HG02981 (cell line): ENCODE data around the gene DDX1.

Experiments
- ATAC-seq: cut with Tn5 transposase; IDR thresholded peaks from one replicate; pipeline ENCODE4 v1.9.1; 2021; ENCODE audit warnings: mild to moderate bottlenecking, moderate library complexity; ENCODE audit not compliant: unreplicated experiment

Gene DDX1

DNA sequence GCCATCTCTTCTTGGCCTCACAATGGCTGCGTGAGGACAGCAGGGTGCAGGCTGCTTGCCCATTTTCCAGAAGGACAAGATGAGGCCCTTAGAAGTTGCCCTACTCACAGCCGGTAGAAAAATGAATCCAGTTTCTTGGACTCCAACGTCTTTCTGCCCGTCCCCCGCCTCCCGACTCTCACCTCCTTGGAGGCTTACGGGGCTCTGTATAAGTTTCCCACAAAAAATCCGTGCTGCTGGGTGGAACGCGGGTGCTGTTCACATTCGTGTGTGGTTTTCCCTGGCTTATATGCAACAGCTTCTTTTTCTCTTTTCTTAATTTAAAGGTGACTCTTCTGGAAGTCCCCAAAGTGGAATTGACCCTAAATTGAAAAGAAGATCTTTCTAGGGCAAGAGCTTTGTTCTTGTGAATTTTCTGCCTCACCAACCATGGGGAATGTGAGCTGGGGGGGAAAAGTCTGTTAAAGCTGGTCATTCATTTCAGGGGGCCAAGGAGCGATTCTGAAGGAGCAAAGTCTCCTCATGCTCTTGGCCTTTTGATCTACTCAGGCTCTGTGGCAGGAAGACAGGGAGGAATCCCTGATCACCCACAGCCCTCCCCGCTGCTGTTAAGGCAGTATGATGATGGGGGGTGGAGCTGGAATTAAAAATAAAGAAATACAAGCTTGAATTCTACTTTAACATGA is 51.3 kb downstream of the DDX1 start:
- ATAC-seq: no peak

DNA sequence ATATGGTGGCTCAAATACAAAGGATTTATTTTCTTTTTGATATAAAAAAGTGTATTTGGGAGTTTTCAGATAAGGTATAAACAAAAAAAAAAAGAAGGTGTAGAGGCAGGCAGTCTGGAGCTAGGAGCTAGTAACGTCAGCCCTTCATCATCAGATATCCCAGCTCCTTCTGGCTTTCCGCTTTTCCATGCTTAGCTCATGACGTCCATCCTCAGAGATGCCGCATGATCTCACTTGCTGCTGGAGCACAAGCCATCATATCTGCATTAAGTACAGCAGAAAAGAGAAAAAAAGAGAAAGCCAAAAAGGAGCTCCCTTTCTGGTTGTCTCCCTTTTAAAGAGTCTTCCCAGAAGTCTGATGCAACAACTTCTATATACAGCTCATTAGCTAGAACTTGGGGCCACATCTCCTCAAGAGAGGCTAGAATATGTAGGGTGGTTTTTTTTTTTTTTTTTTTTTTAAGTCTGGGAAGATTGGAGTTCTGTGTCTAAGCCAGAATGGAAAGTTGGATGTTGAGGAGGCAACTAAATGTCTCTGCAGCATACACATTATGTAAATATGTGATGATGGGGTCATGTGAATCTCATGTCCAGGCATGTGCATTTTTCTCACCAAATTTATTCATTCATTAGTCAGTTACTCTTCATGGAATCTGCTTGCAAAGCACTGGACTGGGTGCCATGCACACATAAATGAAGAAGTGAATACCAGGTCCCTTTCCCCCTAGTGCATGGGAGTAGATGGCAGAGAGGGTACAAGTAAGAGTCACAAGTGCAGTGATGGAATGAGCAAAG is 52.3 kb downstream of the DDX1 start:
- no peak for ATAC-seq

DNA sequence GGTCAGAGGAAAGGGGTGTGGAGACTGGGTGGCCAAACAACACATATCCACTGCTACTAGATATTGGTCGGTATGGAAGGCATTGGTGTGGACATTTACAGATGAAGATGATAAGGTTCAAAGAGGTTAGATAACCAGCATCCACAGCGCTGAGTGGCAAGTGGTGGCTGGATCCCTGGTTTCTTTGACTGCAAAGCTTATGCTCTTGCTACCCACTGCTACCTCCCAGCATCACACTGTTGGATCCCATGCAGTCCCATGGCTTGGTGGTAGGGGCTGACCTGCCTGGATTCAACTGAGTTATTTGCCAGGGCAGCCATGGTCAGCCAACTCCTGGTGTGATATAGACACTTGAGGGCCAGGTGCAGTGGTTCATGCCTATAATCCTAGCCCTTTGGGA is 53.6 kb downstream of the DDX1 start:
- no peak for ATAC-seq

DNA sequence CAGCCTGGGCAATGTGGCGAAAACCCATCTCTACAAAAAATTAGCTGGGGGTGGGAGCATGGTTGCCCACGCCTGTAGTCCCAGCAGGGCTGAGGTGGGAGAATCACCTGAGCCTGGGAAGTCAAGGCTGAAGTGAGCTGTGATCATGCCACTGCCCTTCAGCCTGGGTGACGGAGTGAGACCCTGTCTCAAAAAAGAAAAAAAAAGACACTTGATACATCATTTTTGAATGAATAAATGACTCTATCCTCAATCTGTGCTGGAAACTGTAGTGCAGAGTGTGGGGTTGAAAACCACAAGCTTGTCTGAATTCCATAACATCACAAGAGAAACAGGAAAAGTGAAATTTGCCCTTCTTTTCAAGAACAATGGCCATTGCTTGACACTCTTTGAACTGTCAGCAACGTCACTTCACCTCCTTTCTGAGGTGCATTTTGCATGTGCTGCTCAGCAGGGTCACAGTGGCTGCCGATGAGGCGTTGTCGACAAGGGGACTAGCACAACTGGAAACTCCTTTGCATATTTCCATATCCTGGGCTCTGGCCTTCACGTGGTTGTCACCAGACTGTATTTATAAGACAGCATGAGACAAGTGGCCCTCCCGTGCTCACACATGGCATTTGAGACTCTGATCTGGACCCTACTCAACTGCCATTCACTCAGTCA is 54.2 kb downstream of the DDX1 start:
- ATAC-seq: no peak

DNA sequence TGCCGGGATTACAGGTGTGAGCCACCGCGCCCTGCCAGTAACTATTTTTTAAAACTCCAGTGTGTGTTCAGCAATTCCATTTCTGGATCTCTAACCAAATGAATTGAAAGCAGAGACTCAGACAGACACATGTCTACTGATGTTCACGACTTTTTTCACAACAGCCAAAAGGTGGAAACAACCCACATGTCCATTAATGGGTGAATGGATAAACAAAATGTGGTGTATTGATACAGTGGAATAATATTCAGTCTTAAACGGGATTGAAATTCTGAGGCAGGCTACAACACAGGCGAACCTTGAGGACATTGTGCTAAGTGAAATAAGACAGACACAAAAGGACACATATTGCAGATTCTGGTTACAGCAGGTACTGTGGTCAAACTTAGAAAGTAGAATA is 55.0 kb downstream of the DDX1 start:
- ATAC-seq: no peak

DNA sequence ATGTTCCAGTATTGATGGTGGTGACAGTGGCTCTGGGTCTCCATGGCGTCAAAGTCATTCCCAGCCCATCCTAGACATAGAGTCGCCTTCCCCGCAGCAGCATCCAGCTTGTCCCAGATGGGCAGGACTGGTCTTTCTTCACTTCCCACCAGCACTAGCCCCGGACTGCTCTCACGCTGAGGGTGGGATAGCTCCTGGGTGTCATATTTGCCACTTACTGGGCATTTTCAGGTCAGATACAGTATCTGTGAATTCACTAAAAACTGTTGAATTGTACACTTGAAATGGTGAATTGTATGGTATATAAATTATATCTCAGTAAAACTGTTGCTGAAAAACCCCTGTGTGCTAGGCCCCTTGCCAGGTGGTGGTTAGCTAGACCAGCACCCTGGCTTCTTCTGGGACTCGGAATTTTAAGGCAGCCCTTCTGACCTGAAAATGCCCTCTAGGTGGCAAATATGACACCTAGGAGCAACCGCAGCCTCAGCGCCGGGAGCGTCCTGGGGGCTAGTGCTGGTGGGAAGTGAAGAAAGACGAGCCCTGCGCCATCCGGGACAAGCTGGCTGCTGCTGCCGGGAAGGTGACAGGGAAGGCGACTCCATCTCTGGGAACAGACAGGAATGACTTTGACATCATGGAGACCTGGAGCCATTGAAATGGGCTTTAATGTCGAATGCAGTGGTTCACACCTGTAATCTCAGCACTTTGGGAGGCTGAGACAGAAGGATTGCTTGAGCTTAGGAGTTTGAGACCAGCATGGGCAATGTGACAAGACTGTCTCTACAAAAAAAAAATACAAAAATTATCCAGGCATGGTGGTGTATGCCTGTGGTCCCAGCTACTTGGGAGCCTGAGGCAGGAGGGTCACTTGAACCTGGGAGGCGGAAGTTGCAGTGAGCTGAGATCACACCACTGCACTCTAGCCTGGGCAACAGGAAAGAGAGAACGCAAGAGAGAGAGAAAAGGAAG is 56.2 kb downstream of the DDX1 start:
- no peak for ATAC-seq

DNA sequence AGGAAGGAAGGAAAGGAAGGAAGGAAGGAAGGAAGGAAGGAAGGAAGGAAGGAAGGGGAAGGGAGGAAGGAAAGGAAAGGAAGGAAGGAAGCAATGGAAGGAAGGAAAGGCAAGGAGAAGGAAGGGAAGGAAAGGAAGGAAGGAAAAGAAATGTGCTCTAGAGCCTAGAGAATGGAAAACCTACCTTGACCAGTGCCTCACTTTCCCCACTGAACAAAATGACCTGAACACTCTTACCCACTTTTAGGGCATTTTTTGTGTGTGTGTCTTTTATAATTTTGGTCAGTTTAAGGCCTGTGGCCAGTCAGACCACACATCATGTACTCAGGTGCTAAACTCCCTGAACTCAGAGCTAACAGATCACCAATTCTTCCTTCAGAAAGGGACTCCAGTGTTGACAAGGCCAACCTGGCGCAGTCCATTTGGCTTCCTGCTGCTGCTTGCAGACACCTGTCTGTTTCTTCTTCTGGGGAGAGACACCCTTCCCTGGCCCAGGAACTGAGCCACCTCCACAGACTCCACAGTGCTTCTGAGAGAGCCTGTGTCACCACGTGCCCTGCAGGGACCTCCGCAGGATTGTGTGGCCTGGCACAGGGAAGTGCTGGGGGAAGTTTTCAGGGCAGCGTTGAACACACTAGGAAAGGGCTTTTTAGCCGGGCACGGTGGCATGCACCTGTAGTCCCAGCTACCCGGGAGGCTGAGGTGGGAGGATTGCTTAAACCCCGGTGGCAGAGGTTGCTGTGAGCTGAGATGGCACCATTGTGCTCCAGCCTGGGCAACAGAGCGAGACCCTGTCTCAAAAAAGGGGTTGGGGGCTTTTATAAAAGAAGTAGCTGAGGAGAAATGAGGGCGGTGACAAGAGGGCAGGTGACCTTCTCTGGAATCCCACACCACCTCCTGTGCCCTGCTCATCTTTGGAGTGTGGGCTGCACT is 57.2 kb downstream of the DDX1 start:
- no peak for ATAC-seq

DNA sequence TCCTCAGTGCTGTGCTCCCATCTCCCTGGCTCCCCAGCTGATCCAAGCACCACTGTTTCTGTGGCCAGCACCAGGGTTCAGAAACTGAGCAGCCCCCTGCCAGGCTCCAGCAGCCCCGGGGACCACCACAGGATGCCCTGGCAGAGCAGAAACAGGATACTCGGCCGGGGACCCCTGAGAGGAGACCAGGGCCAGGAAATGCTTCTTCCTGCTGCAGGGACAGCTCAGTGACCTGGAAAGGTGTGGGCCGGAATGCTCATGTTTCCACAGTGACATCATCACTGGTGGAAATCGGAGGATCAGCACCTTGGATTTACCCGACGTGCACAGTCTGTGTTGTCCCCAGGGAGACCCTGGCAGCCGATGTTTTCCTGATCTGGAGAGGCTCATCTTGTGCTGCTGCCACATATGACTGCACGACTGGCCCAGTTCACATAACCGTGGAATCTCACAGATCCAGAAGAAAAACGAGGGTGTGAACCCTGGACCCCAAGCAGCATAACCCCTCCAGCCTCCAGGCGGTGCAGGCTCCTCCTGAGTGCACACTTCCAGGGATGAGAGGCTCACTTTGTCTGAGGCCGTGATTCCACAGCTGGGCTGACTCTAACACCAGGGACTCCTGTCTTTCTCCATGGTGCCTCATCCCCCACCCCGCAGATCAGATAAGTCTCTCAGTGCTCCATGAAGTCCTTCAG is 58.0 kb downstream of the DDX1 start:
- no peak for ATAC-seq

DNA sequence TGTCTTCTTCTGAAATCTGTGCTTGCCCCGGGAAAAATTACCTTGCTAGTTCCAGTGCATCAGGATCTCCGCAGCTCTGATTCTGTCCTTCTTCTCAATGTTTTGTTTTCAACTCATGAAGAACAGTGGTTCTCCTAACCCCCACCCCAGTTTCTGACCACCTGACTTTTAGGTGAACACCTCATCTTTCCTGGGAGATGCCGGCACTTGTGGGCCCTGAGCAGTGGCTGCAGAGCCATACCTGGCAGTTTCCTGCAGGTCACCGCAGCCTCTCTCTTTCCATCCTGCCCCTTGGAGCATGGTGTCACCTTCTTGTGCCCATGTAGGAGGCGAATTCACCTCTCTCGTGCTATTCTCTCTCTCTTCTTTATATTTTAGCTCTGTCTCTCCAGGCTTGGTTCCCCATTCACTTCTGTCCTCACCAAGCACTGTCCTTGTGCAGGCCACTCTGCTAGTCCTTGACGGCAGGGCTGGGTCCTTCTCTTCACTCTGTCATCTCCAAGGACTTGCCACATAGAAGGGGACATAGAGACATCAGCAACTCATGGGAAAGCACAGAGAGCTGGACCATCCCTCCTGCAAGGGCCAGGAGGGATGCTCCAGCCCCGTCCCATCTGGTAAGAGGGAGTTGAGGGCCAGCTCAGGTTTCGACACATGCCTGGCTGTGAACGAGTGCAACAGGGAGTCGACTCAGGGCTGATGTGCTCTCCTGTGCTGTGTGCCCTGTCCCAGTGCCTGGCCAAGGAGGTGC is 59.1 kb downstream of the DDX1 start:
- ATAC-seq: no peak

DNA sequence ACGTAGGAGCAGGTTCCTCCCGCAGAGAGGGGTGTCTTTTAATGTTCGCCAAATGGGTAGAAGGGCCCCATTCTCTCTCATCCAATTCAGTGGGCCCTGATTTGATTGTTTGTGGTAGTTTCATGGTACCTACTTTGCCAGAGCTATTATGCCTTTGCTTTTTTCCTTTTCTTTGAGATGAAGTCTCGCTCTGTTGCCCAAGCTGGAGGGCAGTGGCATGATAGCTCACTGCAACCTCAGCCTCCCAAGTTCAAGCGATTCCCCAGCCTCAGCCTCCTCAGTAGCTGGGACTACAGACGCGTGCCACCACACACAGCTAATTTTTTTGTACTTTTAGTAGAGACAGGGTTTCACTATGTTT is 59.7 kb downstream of the DDX1 start:
- ATAC-seq: no peak

DNA sequence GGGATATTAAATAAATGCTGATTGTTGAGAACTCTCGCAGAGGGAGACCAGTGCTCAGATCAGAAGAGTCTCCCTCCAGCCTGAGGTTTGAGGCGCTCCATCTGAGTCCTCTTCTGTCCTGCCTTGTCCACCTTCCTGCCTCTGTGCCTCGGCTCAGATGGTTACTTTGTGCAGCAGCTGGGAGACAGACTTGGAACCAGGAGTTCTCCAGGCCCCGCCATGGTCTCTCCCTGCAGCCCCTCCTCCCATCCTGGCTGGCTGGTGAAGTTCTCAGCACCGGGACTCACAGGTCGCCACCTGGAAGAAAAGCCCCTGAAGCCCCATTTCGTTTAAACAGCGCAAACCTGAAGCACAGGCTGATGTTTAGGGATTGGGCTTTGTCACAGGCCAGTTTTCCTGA is 60.6 kb downstream of the DDX1 start:
- no peak for ATAC-seq

DNA sequence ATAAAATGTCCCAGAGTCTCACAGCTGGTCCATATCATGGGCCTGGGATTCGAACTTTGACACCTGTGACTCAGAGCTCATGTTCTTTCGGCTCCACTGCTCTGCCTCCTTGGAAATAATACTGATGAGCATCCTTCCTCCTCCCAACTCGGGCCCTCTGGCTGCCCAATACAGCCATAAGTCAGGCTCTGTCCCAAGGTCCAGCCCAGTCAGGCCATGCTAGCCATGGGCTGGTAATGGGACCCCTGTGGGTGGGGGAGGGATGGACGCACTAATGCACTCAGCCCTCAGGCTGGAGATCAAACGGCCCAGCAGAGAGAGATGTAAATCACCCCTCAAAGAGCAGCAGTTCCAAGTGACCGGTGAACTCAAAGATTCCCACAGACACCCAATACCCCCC is 61.1 kb downstream of the DDX1 start:
- ATAC-seq: no peak

DNA sequence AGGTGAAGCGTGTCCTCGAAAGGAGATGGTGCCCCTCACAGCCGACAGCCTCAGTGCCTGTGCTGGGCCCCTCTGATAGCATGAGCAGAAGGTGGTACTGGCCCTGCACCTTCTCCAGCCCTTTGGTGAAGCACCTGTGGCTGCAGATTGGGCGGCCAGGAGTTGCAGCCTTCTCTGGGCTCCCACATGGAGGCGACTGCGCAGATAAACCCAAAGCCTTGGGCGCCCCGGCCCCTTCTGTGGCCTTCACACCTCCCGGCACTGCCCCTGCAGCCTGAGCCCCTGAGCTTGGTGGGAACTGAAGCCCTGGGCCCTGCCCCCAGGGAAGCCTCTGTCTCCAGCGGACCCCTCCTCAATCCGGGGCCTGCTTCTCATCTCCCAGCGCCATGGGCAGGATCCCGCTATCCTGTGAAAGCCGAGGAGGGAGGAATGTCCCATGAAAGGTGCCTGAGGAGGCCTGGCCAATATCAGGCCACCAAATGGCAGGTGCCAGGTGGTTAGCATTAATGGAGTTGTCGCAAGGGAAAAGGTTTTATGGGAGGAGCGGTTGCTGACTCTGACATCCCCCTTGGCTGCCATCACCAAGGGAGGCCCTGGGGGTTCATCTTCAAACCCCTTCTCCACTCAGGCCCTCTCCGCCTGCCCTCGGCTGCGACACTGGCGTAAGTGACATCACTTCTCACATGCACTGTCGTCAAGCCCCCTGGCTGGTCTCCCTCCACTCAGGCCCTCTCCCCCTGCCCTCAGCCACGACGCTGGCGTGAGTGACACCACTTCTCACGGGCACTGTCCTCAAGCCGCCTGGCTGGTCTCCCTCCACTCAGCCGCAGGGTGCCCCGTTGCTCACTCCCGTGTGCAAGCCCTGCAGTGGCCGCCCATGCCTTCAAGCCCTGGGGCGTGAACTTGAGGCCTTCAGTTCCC is 62.4 kb downstream of the DDX1 start:
- no peak for ATAC-seq

DNA sequence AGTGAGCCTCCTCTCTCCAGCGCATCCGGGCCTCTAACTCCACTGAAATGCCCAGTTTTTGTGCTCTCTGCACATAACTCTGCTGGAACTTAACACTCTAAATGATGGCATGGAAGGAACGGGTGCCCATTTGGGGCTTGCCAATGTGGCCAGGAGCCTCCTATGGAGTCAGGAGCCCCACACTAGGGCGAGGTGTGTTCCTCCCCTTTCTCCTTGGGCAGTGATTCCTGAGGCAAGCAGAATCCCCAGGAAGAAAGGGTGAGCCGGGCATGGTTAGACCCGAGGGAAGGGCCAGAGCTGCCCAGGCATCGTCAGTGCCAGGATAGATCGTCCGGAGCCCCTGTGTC is 63.0 kb downstream of the DDX1 start:
- no peak for ATAC-seq

DNA sequence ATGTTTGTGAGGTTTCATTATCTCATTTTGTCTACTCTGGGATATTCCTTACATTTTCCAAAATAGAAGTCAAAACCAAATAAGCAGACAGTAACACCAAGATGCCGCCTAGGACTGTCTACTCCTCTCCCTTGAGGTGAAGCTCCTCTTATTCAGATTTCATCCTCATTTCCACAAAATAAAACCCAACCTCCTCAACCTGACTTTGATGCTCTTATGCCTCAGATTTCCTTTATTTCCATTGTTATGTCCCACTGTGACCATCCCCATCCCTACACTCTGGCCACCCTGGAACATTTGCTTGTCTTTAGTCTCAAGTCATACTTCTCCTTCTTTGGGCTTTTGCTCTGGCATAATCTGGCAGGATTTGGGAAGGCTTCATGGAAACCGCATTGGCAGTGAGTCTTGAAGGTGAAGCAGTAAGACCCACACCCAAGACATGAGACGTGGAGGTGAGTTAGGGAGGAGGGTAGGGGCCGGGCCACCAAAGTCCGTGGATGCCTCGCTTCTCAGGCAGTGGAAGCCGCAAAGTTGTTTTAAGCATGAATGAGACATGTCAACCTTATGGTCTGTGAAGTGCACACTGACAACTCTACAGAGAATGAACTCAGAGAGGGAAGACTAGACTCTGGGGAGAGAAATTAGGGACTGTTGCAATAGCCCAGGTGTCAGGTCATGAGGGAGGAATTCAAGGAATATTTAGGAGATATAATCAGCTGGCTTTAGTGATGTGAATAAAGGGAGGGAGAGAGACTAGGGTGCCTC is 63.6 kb downstream of the DDX1 start:
- ATAC-seq: no peak

DNA sequence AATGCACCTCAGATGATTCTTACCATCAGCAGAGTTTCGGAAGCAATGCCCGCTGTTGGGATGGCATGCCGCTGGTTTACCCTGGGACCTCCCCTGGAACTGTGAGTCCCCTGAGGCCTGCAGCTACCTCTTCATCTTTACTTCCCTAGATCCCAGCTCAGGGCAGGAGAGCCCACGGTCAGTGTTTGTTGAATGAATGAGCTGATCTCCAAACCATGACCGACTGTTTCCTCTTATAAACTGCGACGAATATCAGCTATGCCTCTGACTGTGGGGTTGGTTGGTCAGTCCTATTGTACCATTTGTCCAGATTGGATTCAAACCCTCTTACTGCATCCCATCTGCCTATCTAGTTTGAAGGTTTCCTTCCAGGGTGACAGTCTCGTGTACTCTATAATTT is 64.4 kb downstream of the DDX1 start:
- no peak for ATAC-seq

DNA sequence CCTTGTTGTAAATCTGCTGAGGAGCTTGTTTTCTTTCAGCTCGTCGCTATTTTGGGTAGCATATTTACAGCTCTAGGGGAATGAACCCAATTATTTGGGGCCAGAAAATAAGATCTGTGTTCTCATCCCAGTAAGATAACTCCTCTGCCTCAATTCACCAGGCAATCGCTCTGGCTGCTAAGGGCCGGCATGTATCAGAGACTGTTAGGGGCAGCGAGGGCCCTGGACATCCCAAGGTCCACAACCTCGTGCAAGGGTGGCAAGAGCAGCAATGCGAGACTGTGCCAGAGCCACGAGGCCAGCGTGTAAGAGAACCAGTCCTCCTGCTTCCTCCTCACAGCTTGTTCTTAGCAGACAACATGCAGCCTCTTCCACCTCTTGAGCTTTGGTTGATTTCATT is 66.1 kb downstream of the DDX1 start:
- ATAC-seq: no peak
